GM12801 (cell line): ENCODE measurements around the gene CHSY1.

Source experiments
- CTCF ChIP-seq: IDR thresholded peaks from one replicate; pipeline ENCODE4 v1.5.1; 2011; ENCODE audit warnings: control low read depth; ENCODE audit not compliant: insufficient read length; ENCODE audit errors: extremely low read depth

CHSY1 gene

GRCh38 chr15:101254157-101255050 lies 2.6 kb upstream of the CHSY1 start:
- TF ChIP-seq CTCF: no peak

GRCh38 chr15:101252836-101253235 lies 988 bp upstream of the CHSY1 start:
- no peak for TF ChIP-seq CTCF

GRCh38 chr15:101250873-101251829 lies 697 bp downstream of the CHSY1 start:
- TF ChIP-seq CTCF: no peak

- no peak for TF ChIP-seq CTCF
These were observed 1.5 kb downstream of the CHSY1 start for GRCh38 chr15:101250341-101250831.

GRCh38 chr15:101248274-101248673 lies 3.6 kb downstream of the CHSY1 start:
- no peak for TF ChIP-seq CTCF

GRCh38 chr15:101246824-101247745 lies 4.8 kb downstream of the CHSY1 start:
- no peak for TF ChIP-seq CTCF
